ENCODE measurements around the gene TRMT44.

GRCh38 chr4:8525383-8526120 is 85.0 kb downstream of the TRMT44 start:
- no peak for TF ChIP-seq CTCF (conservative IDR thresholded peaks at IDR 0.05)
- no peak for TF ChIP-seq EZH2 (IDR thresholded peaks at IDR 0.05; ENCODE audit: low read depth)

Measured in PC-9 (cell line).